GM19438 (cell line): ENCODE measurements around the gene CYTH2.

Experiments
- ATAC-seq: cut with Tn5 transposase; IDR thresholded peaks from one replicate; pipeline ENCODE4 v1.9.1; 2021; ENCODE audit warnings: low read depth; ENCODE audit not compliant: unreplicated experiment

Gene CYTH2

GRCh38 chr19:48469289-48469881 is at the start of gene CYTH2:
Gene CYTH2 (plus strand): TSS chr19:48469369. CDS start chr19:48469508, 139 bp downstream.
- ATAC-seq: peak; percentile 34

- no peak for ATAC-seq
These were observed 47.6 kb upstream of the CYTH2 start for GRCh38 chr19:48421548-48421947.

- no peak for ATAC-seq
These were observed 44.4 kb upstream of the CYTH2 start for GRCh38 chr19:48424694-48425219.

GRCh38 chr19:48428670-48429069 is 40.5 kb upstream of the CYTH2 start:
- ATAC-seq: no peak

- ATAC-seq: no peak
These were observed 35.8 kb upstream of the CYTH2 start for GRCh38 chr19:48433337-48433736.

GRCh38 chr19:48436586-48436985 is 32.6 kb upstream of the CYTH2 start:
- no peak for ATAC-seq

- ATAC-seq: no peak
These were observed 27.7 kb upstream of the CYTH2 start for GRCh38 chr19:48441360-48442050.

GRCh38 chr19:48442116-48443035 is 26.8 kb upstream of the CYTH2 start:
- no peak for ATAC-seq

- ATAC-seq: no peak
These were observed 25.9 kb upstream of the CYTH2 start for GRCh38 chr19:48443256-48443655.

GRCh38 chr19:48443731-48444128 is 25.4 kb upstream of the CYTH2 start:
- no peak for ATAC-seq

GRCh38 chr19:48444129-48444935 is 24.8 kb upstream of the CYTH2 start:
- no peak for ATAC-seq

- no peak for ATAC-seq
These were observed 24.3 kb upstream of the CYTH2 start for GRCh38 chr19:48444936-48445200.

GRCh38 chr19:48445256-48445605 is 23.9 kb upstream of the CYTH2 start:
- ATAC-seq: peak; percentile 22

GRCh38 chr19:48445606-48446481 is 23.3 kb upstream of the CYTH2 start, which contains the start of gene GRWD1:
Gene GRWD1 (plus strand): TSS chr19:48445983. CDS start chr19:48446006, 23 bp downstream.
- ATAC-seq: peak; percentile 78

GRCh38 chr19:48446579-48446978 is 22.6 kb upstream of the CYTH2 start:
- no peak for ATAC-seq

GRCh38 chr19:48448563-48448962 is 20.6 kb upstream of the CYTH2 start:
- no peak for ATAC-seq

GRCh38 chr19:48450441-48450840 is 18.7 kb upstream of the CYTH2 start:
- ATAC-seq: no peak

- no peak for ATAC-seq
These were observed 18.3 kb upstream of the CYTH2 start for GRCh38 chr19:48450863-48451262.

GRCh38 chr19:48451624-48452023 is 17.5 kb upstream of the CYTH2 start:
- no peak for ATAC-seq
